Activated T-cell treated with anti-CD3 and anti-CD28 coated beads, Interleukin-2, amount 50 U/mL, for 24 hours (primary cell): ENCODE results near the gene TPI1.

Experiments
- DNase-seq: peaks from one replicate; pipeline ENCODE4 v3.0.0-alpha.2; 2020
- H3K27ac Mint-ChIP-seq: 2 replicates; pipeline ENCODE4 v1.8.0; 2020; ENCODE audit warnings: mild to moderate bottlenecking, mixed read lengths
- H3K27me3 Mint-ChIP-seq: 2 replicates; pipeline ENCODE4 v1.8.0; 2020; ENCODE audit warnings: mixed read lengths
- H3K36me3 Mint-ChIP-seq: 2 replicates; pipeline ENCODE4 v1.8.0; 2020; ENCODE audit warnings: low read depth, mixed read lengths
- H3K4me1 Mint-ChIP-seq: 2 replicates; pipeline ENCODE4 v1.8.0; 2020; ENCODE audit warnings: low read depth, mixed read lengths
- H3K4me3 Mint-ChIP-seq: 2 replicates; pipeline ENCODE4 v1.8.0; 2020; ENCODE audit warnings: mild to moderate bottlenecking, moderate library complexity, mixed read lengths
- H3K9me3 Mint-ChIP-seq: 2 replicates; pipeline ENCODE4 v1.8.0; 2020; ENCODE audit warnings: mixed read lengths

TPI1 gene

GRCh38 chr12:6836851-6837250, 30.5 kb upstream of the TPI1 start:
- no peak overlapping the region for H3K27ac Mint-ChIP-seq
- no peaks in the 10 kb centered on the region for H3K9me3 Mint-ChIP-seq
- peaks cover 9% of the 10 kb centered on the region for H3K4me1 Mint-ChIP-seq
- H3K4me3 Mint-ChIP-seq: no peak overlapping the region
- H3K27me3 Mint-ChIP-seq: no peaks in the 10 kb centered on the region
- DNase-seq: no peak
- H3K36me3 Mint-ChIP-seq: no peaks in the 10 kb centered on the region

- Mint-ChIP-seq H3K4me1 (peaks cover 9% of the 10 kb centered on the region), H3K4me3 (no peak overlapping the region), H3K36me3 (no peaks in the 10 kb centered on the region), H3K9me3 (no peaks in the 10 kb centered on the region), H3K27ac (no peak overlapping the region), H3K27me3 (no peaks in the 10 kb centered on the region)
- DNase-seq: no peak
Observed at GRCh38 chr12:6837370-6838060, 29.8 kb upstream of the TPI1 start.

- Mint-ChIP-seq H3K9me3 (no peaks in the 10 kb centered on the region), H3K4me3 (no peak overlapping the region), H3K27ac (no peak overlapping the region), H3K4me1 (peaks cover 9% of the 10 kb centered on the region), H3K27me3 (no peaks in the 10 kb centered on the region), H3K36me3 (no peaks in the 10 kb centered on the region)
- DNase-seq: no peak
Observed at GRCh38 chr12:6838854-6839253, 28.5 kb upstream of the TPI1 start.

DNA sequence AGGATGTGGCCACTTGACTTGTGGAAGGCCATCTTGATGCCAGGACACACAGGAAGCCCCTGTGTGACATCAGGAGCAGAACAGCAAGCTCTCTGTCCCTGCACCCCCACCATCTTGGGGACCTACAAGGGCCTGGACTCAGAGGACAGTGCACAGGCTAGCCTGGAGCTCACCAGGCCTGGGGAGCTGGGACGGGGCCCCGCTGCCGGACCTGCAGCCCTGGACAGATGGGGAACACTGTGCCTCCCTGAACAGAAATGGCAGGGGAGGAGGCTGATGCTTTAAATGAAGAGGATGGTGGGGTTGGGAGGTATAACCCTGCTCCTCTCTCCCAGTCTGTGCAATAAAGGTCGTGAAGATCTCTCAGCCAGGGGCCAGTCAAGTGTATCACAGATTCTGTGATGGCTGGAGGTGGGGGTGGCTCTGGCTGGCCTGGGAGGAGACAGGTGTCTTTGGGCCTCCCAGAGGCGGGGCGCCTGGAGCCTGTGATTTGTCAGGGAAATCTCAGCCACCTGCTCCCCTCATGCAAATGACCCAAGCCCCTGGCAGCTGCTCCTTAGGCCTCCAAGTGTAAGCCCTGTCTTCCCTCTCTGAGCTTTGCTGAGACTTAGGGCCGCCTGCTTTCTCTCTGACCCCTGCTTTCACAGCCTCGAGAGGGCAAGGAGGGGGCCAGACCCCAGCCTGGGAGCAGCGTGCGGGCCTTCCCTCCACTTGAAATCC, 27.7 kb upstream of the TPI1 start:
- H3K36me3 Mint-ChIP-seq: no peaks in the 10 kb centered on the region
- no peaks in the 10 kb centered on the region for H3K27me3 Mint-ChIP-seq
- no peak overlapping the region for H3K4me3 Mint-ChIP-seq
- H3K27ac Mint-ChIP-seq: no peak overlapping the region
- no peak for DNase-seq
- peaks cover 5% of the 10 kb centered on the region for H3K4me1 Mint-ChIP-seq
- no peaks in the 10 kb centered on the region for H3K9me3 Mint-ChIP-seq

- H3K9me3 Mint-ChIP-seq: no peaks in the 10 kb centered on the region
- DNase-seq: no peak
- peaks cover 2% of the 10 kb centered on the region for H3K4me1 Mint-ChIP-seq
- H3K27ac Mint-ChIP-seq: no peak overlapping the region
- no peak overlapping the region for H3K4me3 Mint-ChIP-seq
- H3K36me3 Mint-ChIP-seq: peaks cover 4% of the 10 kb centered on the region
- no peaks in the 10 kb centered on the region for H3K27me3 Mint-ChIP-seq
Observed at GRCh38 chr12:6840330-6840729, 27.0 kb upstream of the TPI1 start.

DNA sequence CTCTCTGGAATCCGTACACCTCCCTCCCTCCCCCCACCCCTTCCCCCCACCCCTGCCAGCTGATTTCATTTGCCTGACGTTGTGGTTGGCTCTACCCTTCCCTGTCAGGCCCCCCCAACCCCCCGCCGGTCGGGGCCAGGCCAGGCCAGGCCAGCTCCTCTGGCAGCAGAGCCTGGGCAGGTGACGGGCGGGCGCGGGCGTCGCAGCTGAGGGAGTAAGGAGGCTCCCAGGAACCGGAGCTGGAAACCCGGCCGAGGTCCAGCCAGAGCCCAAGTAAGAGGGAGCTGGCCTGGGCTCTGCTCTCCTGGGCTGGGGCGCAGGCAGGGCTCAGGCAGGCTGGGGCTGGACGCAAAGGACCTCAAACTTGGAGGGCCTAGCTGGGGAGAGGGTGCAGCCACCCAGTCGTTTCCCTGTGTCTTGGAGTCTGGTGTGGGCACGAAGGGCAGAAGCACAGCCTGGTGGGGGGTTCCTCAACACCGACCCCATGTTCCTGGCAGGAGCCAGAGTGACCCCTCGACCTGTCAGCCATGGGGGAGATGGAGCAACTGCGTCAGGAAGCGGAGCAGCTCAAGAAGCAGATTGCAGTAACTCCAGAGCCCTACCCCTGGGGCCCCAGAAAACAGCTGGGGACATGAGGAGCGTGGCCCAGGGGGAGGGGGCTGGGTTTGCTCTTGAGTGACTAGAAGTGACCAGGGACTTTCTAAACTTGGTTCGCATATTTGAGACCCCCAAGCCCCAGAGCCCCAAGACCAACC, 26.4 kb upstream of the TPI1 start, which contains the start of gene GNB3:
TSS of gene GNB3 (plus strand) at position 165 of the 755 bp plus-strand sequence. CDS start at position 528, 363 bp downstream.
- no peaks in the 10 kb centered on the region for H3K9me3 Mint-ChIP-seq
- no peak within 1 kb of the TSS for H3K27ac Mint-ChIP-seq
- H3K27me3 Mint-ChIP-seq: no peaks in the 10 kb centered on the region
- peaks cover 4% of the 10 kb centered on the region for H3K36me3 Mint-ChIP-seq
- no peak within 1 kb of the TSS for H3K4me3 Mint-ChIP-seq
- no peaks in the 10 kb centered on the region for H3K4me1 Mint-ChIP-seq
- no peak for DNase-seq

- peaks cover 12% of the 10 kb centered on the region for H3K36me3 Mint-ChIP-seq
- H3K27ac Mint-ChIP-seq: no peak overlapping the region
- no peaks in the 10 kb centered on the region for H3K27me3 Mint-ChIP-seq
- no peaks in the 10 kb centered on the region for H3K9me3 Mint-ChIP-seq
- H3K4me3 Mint-ChIP-seq: no peak overlapping the region
- DNase-seq: no peak
- H3K4me1 Mint-ChIP-seq: no peaks in the 10 kb centered on the region
Observed at GRCh38 chr12:6842075-6842474, 25.3 kb upstream of the TPI1 start.

DNA sequence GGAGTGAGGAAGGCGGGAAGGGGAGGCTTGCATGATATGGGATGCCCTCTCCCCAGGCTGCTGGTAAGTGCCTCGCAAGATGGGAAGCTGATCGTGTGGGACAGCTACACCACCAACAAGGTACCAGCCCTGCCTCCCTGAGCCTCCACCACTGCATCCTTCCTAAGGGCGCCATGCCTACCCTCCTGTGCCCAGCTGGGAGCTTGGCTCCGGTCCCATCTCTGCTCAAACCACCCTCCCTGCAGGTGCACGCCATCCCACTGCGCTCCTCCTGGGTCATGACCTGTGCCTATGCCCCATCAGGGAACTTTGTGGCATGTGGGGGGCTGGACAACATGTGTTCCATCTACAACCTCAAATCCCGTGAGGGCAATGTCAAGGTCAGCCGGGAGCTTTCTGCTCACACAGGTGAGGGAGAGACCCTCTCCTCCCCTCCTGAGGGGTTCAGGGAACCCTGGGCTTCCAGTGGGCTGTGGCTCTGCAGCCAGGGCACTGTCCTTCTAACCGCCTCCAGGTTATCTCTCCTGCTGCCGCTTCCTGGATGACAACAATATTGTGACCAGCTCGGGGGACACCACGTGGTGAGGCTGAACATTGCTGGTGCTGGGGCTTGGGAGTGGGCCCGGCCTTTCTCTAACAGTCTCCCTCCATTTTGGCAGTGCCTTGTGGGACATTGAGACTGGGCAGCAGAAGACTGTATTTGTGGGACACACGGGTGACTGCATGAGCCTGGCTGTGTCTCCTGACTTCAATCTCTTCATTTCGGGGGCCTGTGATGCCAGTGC, 24.0 kb upstream of the TPI1 start:
- no peak for DNase-seq
- Mint-ChIP-seq H3K4me1 (no peaks in the 10 kb centered on the region), H3K27me3 (no peaks in the 10 kb centered on the region), H3K9me3 (no peaks in the 10 kb centered on the region), H3K4me3 (no peak overlapping the region), H3K27ac (no peak overlapping the region), H3K36me3 (peaks cover 20% of the 10 kb centered on the region)

DNA sequence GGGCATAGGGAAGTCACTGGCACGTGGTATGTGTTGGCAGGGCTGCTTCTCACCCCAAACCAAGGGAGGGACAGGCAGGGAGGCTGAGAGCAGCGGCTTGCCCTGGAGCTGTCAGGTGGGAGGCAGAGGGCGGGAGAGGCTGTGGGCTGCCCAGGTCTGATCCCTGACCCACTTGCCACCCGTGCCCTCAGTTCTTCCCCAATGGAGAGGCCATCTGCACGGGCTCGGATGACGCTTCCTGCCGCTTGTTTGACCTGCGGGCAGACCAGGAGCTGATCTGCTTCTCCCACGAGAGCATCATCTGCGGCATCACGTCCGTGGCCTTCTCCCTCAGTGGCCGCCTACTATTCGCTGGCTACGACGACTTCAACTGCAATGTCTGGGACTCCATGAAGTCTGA, 21.9 kb upstream of the TPI1 start:
- H3K36me3 Mint-ChIP-seq: peaks cover 34% of the 10 kb centered on the region
- H3K4me1 Mint-ChIP-seq: peaks cover 9% of the 10 kb centered on the region
- H3K9me3 Mint-ChIP-seq: no peaks in the 10 kb centered on the region
- H3K27me3 Mint-ChIP-seq: no peaks in the 10 kb centered on the region
- no peak for DNase-seq
- H3K4me3 Mint-ChIP-seq: no peak overlapping the region
- no peak overlapping the region for H3K27ac Mint-ChIP-seq

- no peak overlapping the region for H3K4me3 Mint-ChIP-seq
- H3K36me3 Mint-ChIP-seq: peaks cover 39% of the 10 kb centered on the region
- no peak for DNase-seq
- peaks cover 14% of the 10 kb centered on the region for H3K4me1 Mint-ChIP-seq
- no peaks in the 10 kb centered on the region for H3K9me3 Mint-ChIP-seq
- H3K27me3 Mint-ChIP-seq: no peaks in the 10 kb centered on the region
- H3K27ac Mint-ChIP-seq: no peak overlapping the region
Observed at GRCh38 chr12:6846316-6846869, 20.9 kb upstream of the TPI1 start.

- H3K4me1 Mint-ChIP-seq: peaks cover 17% of the 10 kb centered on the region
- no peaks in the 10 kb centered on the region for H3K27me3 Mint-ChIP-seq
- H3K9me3 Mint-ChIP-seq: no peaks in the 10 kb centered on the region
- peaks cover 47% of the 10 kb centered on the region for H3K36me3 Mint-ChIP-seq
- H3K27ac Mint-ChIP-seq: no peak overlapping the region
- no peak for DNase-seq
- no peak overlapping the region for H3K4me3 Mint-ChIP-seq
Observed at GRCh38 chr12:6847676-6848075, 19.7 kb upstream of the TPI1 start.

DNA sequence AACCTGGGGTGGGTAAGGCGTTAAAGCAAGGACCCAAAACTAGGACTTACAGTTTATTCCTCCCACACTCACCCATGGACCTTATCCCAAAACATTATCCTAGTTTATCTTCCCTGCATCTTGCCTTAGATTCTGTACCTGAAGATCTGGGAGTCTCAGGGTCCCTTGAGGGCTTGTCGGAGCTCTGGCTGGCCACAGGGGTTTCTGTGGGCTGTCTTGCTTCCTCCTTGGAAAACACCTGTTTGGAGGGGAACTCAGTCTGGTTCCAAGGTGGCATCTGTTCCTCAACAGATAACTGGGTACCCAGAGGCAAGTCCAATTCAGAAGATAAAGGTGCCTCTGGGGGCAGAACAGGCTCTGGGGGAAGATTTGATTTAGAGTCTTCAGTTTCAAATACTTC, 17.9 kb upstream of the TPI1 start:
- no peaks in the 10 kb centered on the region for H3K9me3 Mint-ChIP-seq
- peaks cover 32% of the 10 kb centered on the region for H3K4me1 Mint-ChIP-seq
- H3K27ac Mint-ChIP-seq: peak overlapping the region; percentile 72
- H3K4me3 Mint-ChIP-seq: peak overlapping the region; percentile 89
- no peaks in the 10 kb centered on the region for H3K27me3 Mint-ChIP-seq
- no peak for DNase-seq
- peaks cover 63% of the 10 kb centered on the region for H3K36me3 Mint-ChIP-seq

DNA sequence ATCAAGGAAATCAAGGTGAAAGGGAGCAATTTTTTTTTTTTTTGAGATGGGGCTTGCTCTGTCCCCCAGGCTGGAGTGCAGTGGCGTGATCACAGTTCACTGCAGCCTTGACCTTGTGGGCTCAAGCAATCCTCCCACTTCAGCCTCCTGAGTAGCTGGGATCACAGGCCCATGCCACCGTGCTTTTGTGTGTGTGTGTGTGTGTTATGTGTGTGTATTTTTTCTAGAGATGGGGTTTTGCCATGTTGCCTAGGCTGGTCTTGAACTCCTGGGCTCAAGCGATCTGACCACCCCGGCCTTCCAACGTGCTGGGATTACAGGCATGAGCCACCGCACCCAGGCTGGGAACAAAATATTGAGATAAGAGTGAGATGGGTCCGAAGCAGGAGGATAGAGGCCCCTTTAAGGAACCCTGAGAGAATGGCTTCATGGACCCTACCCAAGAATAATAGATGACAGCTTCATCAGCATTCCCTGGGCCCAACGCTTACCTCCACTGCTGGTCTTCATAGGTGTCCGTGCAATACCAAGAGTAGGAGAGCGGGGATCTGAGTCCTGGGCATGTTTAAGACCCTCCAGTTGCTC, 17.3 kb upstream of the TPI1 start:
- peak overlapping the region; percentile 85 for H3K27ac Mint-ChIP-seq
- peak overlapping the region; percentile 89 for H3K4me3 Mint-ChIP-seq
- no peaks in the 10 kb centered on the region for H3K9me3 Mint-ChIP-seq

GRCh38 chr12:6850796-6851152, 16.6 kb upstream of the TPI1 start:
- Mint-ChIP-seq H3K4me3 (peak overlapping the region; percentile 89), H3K27ac (peak overlapping the region; percentile 98), H3K36me3 (peaks cover 73% of the 10 kb centered on the region), H3K4me1 (peaks cover 38% of the 10 kb centered on the region), H3K27me3 (no peaks in the 10 kb centered on the region), H3K9me3 (no peaks in the 10 kb centered on the region)
- DNase-seq: no peak

More for the DNA sequence above, 17.3 kb upstream of the TPI1 start:
- DNase-seq: no peak
- Mint-ChIP-seq H3K27me3 (no peaks in the 10 kb centered on the region), H3K4me1 (peaks cover 36% of the 10 kb centered on the region), H3K36me3 (peaks cover 68% of the 10 kb centered on the region)
